GM12891 (cell line): Measurements from ENCODE around the gene RXFP4.

Experiments
- PAX5 ChIP-seq: IDR thresholded peaks from 2 replicates; pipeline ENCODE4 v1.6.1; 2011; ENCODE audit warnings: low read length, moderate library complexity, mild to moderate bottlenecking; ENCODE audit not compliant: insufficient read depth, severe bottlenecking
- POLR2A ChIP-seq: IDR thresholded peaks from 2 replicates; pipeline ENCODE4 v1.6.1; 2011; ENCODE audit warnings: low read depth, low read length, control low read depth
- SPI1 ChIP-seq: IDR thresholded peaks from 2 replicates; pipeline ENCODE4 v1.6.1; 2011; ENCODE audit warnings: low read depth, low read length, control low read depth
- TAF1 ChIP-seq: IDR thresholded peaks from 2 replicates; pipeline ENCODE4 v1.6.1; 2011; ENCODE audit warnings: low read depth, low read length, control low read depth

DNA sequence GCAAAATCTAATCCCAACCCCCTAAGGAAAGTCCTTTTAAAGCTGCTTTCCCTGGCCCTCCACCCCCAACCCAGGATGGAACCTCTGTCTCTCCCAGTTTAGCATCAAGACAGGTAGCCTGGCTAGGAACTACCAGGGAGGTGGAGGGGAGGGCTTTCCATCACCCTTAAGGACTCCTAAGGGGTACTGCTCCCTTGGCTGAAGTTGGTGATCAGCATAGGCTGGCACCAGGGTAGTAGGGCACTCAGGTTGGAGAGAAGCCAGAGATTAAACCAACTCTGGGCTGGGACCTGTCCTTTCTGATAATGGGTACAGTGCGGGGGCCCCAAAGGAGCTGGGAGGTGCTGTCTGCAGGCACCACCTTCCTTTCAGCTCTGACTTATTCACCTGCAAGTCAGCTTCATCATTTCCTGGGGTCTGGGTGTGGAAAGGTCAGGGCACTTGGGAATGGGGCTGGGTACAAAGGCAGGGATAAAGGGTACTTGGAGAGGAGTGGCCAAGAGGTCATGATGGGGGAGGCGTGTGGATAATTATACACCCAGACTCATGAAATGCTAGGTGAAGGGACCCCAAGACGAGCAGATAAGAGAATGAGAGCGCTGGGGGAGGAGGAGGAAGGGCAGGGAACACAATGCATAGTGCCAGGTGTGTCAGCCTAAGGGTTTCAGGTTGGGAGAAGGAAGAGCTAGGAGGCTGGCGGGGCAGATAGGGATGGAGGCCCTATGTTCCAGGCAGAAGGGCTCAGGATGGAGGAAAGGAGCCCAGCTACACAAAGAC is 35.7 kb downstream of the RXFP4 start:
- no peak; the same call in 1 of the 2 replicates for TF ChIP-seq POLR2A
- TF ChIP-seq PAX5: no peak
- TF ChIP-seq TAF1: no peak
- no peak for TF ChIP-seq SPI1
